ENCODE measurements around the gene MYT1. TPM values are rescaled to one million over a fixed set of nuclear protein-coding genes. Genes with fewer than 3 reads are reported as not detected.
A peak's percentile ranks its signal among the peaks of the same experiment; 100 is the strongest.

Gene MYT1
- total RNA-seq, 1 donor from 2014 or later: 2.3 TPM

DNA sequence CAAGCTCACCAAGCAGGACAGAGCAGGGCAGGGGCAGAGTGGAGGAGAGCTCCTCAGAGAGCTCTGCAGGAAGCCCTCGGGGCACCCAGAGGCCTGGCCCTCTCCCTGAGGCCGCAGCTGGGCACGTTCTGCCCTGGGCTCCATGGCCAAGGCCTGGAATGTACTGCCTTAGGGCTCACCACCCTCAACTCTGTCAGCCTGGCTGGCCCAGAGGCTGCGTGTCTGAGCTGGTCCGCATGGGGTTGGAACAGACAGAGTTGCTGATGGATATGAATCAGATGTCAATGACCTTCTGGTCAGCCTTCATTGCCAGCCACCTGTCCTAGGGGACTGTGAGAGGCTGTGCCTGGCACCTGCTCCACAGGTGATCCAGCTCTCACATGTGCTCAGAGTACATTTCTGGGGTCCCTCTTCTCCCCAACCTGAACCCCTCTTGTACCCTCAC is 58.1 kb downstream of the MYT1 start:
- Mint-ChIP-seq H3K4me3 (ENCODE audit: low read depth) (no peak overlapping the region), H3K27me3 (peaks cover 5% of the 10 kb centered on the region), H3K4me1 (ENCODE audit: low read depth) (peaks cover 29% of the 10 kb centered on the region), H3K36me3 (ENCODE audit: insufficient read depth) (no peaks in the 10 kb centered on the region), H3K9me3 (ENCODE audit: low read depth) (no peaks in the 10 kb centered on the region), H3K27ac (no peak overlapping the region)
- TF ChIP-seq, protein P1, sequence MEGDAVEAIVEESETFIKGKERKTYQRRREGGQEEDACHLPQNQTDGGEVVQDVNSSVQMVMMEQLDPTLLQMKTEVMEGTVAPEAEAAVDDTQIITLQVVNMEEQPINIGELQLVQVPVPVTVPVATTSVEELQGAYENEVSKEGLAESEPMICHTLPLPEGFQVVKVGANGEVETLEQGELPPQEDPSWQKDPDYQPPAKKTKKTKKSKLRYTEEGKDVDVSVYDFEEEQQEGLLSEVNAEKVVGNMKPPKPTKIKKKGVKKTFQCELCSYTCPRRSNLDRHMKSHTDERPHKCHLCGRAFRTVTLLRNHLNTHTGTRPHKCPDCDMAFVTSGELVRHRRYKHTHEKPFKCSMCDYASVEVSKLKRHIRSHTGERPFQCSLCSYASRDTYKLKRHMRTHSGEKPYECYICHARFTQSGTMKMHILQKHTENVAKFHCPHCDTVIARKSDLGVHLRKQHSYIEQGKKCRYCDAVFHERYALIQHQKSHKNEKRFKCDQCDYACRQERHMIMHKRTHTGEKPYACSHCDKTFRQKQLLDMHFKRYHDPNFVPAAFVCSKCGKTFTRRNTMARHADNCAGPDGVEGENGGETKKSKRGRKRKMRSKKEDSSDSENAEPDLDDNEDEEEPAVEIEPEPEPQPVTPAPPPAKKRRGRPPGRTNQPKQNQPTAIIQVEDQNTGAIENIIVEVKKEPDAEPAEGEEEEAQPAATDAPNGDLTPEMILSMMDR (IDR thresholded peaks at IDR 0.05; ENCODE audit: unreplicated experiment): no peak
- DNase-seq (ENCODE audit: low spot score, unreplicated experiment): no peak

DNA sequence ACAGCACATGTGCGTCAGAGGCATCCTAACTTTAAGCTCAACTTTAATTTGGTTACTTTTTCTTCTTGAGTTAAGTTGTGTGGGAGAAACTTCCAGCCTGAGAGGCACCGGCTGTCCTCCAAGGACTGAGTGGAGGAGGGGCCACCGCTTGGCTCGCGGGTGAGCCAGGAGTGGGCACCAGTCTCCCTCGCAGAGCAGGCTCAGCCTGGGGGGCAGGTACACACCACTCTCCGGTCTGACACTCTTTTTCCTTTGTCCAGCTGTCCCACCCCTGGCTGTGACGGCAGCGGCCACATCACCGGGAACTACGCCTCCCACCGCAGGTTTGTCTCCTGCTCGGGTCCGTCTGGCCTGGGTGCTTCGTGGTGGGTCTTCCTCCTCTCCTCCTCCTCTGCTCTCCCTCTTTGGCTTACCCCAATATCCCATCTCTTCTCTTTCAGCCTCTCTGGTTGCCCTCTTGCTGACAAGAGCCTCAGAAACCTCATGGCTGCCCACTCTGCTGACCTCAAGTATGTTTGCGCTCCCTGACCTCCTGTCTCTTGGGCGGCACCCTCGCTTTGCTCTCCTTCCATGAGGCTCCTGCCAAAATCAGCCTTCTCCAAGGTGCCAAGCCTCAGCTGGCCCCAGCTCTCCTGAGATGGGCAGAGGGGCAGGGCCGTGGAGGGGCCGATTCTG is 58.7 kb downstream of the MYT1 start:
- TF ChIP-seq, protein P1 (IDR thresholded peaks at IDR 0.05; ENCODE audit: unreplicated experiment): no peak
- Mint-ChIP-seq H3K9me3 (ENCODE audit: low read depth) (no peaks in the 10 kb centered on the region), H3K27me3 (peaks cover 5% of the 10 kb centered on the region), H3K4me1 (ENCODE audit: low read depth) (peaks cover 29% of the 10 kb centered on the region), H3K36me3 (ENCODE audit: insufficient read depth) (no peaks in the 10 kb centered on the region), H3K4me3 (ENCODE audit: low read depth) (peak overlapping the region; percentile 23), H3K27ac (peak overlapping the region; percentile 87)
- DNase-seq (ENCODE audit: low spot score, unreplicated experiment): no peak

DNA sequence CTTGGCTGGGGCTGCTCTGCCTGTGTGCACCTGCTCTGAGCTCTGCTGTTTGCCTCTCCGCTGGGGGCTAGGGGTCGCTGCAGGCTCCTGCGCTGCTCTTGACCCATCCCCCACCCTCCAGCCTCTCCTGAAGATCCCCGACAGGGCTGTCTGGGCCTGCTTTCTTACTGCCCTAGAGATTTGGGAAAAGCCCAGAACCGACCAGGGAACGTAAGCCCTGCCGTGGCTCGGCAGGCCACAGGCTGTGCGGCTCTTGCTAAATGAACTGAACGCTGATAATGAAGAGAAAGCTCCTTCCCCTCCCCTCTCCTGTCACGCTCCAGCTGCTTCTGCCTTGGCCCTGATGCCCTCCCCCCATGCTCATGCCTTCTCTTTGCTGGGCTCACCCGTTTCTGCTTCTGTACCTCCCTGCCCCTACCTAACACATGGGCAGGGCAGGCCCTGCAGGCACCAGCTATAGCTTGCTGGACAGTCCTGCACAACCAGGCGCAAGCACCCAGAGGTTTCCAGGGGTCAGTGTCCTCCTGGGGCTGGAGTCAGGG is 59.3 kb downstream of the MYT1 start:
- H3K4me3 Mint-ChIP-seq (ENCODE audit: low read depth): peak overlapping the region; percentile 23
- TF ChIP-seq, protein P1 (IDR thresholded peaks at IDR 0.05; ENCODE audit: unreplicated experiment): peak; percentile 72
- H3K4me1 Mint-ChIP-seq (ENCODE audit: low read depth): peaks cover 29% of the 10 kb centered on the region
- peak overlapping the region; percentile 87 for H3K27ac Mint-ChIP-seq
- DNase-seq (ENCODE audit: low spot score, unreplicated experiment): peak; percentile 53
- peaks cover 2% of the 10 kb centered on the region for H3K27me3 Mint-ChIP-seq
- no peaks in the 10 kb centered on the region for H3K36me3 Mint-ChIP-seq (ENCODE audit: insufficient read depth)
- H3K9me3 Mint-ChIP-seq (ENCODE audit: low read depth): no peaks in the 10 kb centered on the region

DNA sequence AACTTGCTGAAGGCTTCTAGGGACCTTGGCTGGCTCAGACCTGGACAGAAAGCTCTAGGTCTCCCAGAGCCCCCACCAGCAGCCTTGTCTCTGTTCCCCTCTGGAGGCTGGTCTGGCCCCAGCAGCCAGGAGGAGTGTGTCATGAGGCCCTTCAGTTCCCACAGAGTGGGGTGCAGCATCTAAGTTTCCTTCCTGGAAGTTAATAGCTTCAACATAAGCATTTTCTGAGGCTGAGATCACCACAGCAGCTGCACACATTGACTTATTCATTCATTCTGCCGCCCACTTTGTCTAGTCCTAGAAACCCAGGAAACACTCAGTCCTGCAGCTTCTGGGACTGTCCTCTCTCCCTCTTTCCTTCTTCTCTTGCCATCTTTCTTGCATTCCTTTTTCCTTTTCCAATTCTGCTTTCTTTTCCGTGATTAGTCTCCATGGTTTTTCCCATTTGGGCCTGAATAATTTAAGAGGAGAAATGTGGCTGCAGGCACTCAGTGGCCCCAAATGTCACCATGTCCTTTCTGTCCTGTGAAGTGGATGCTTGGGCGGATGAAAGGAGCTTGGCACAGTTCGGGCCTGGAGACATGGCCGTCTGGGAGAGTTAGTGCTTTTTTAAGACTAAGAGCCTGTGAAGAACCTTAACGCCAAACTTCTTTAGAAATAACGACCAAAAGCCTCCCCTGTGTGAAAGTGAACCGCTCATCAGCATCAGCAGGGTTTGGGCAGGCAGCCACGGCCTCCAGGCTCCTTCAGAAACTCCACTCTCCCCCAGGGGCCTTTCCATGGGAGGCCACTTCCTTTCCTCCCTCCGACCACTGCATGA is 60.3 kb downstream of the MYT1 start:
- no peak overlapping the region for H3K4me3 Mint-ChIP-seq (ENCODE audit: low read depth)
- H3K36me3 Mint-ChIP-seq (ENCODE audit: insufficient read depth): no peaks in the 10 kb centered on the region

DNA sequence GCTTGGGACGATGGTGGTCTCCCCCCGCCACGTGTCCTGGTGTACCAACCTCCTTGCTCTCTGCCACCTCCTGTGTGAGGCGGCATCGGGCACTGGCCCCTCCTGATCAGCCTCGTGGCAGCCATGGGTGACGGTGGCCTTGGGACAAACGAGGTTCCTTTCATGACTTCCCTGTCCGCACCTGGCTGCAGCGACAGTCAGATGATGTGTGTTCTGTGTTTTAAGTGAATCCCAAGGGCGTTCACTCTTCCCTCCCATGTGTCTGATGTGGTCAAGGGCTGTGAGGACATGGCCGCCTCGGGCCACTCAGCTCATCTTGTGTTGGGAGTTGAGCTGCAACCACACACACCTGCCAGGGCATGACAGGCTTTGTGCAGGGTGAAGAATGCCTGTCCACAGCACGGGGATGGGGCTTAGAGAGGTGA is 60.9 kb downstream of the MYT1 start:
- TF ChIP-seq, protein P1 (IDR thresholded peaks at IDR 0.05; ENCODE audit: unreplicated experiment): no peak
- Mint-ChIP-seq H3K27ac (no peak overlapping the region), H3K4me1 (ENCODE audit: low read depth) (peaks cover 24% of the 10 kb centered on the region), H3K36me3 (ENCODE audit: insufficient read depth) (no peaks in the 10 kb centered on the region), H3K9me3 (ENCODE audit: low read depth) (no peaks in the 10 kb centered on the region), H3K27me3 (no peaks in the 10 kb centered on the region), H3K4me3 (ENCODE audit: low read depth) (no peak overlapping the region)
- no peak for DNase-seq (ENCODE audit: low spot score, unreplicated experiment)

More for the DNA sequence above, 60.3 kb downstream of the MYT1 start:
- H3K27me3 Mint-ChIP-seq: no peaks in the 10 kb centered on the region
- no peaks in the 10 kb centered on the region for H3K9me3 Mint-ChIP-seq (ENCODE audit: low read depth)
- no peak for DNase-seq (ENCODE audit: low spot score, unreplicated experiment)
- H3K4me1 Mint-ChIP-seq (ENCODE audit: low read depth): peaks cover 26% of the 10 kb centered on the region
- TF ChIP-seq, protein P1 (IDR thresholded peaks at IDR 0.05; ENCODE audit: unreplicated experiment): no peak
- no peak overlapping the region for H3K27ac Mint-ChIP-seq

All from progenitor cell of endocrine pancreas (in vitro differentiated cells).